Fibroblast of pulmonary artery (primary cell): ENCODE results near the gene PLPPR3.

Source experiments
- DNase-seq: peaks from one replicate; pipeline ENCODE4 v3.0.0-alpha.2; 2010; ENCODE audit warnings: low read depth
- H3K4me3 ChIP-seq: replicated peaks from 2 replicates; pipeline ENCODE4 v1.5.1; 2011; ENCODE audit warnings: low read depth, mild to moderate bottlenecking, control low read depth, low read length, moderate library complexity
- CTCF ChIP-seq: IDR thresholded peaks from 2 replicates; pipeline ENCODE4 v1.5.1; 2011; ENCODE audit warnings: mild to moderate bottlenecking, control low read depth, low read length, inconsistent platforms; ENCODE audit errors: missing control alignments

Gene PLPPR3

GRCh38 chr19:763181-763580, 58.6 kb downstream of the PLPPR3 start:
- no peak for TF ChIP-seq CTCF
- DNase-seq = no peak
- H3K4me3 ChIP-seq = no peak overlapping the region
